ENCODE results near the gene CYP2D6.
"Not testable (repeated sequence)": the region's sequence is repeated elsewhere in the genome, so short reads cannot be mapped to it uniquely, and the experiment has no call there.

DNA sequence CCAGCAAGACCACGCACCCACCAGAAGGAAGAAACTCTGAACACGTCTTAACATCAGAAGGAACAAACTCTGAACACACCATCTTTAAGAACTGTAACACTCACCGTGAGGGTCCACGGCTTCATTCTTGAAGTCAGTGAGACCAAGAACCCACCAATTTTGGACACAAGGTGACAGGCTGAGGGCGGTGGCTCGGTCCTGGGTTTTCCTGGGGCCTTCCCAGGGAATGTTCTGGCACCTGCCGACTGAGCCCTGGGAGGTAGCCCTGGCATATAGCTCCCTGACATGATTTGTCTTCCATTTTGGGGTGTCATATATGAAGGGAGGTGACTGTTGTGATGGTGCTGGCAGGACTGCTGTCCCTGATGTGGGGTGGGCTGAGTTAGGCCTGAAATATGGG, 8.9 kb upstream of the CYP2D6 start:
- TF ChIP-seq EZH2 (IDR thresholded peaks at IDR 0.05; ENCODE audit: insufficient read depth, poor library complexity, severe bottlenecking); EZH2phosphoT487 (IDR thresholded peaks at IDR 0.05; ENCODE audit: insufficient read depth, low read depth): not testable (repeated sequence)
